Neural crest cell (in vitro differentiated cells): ENCODE measurements around the gene KDM4C. TPM values are rescaled to one million over a fixed set of nuclear protein-coding genes. Genes with fewer than 3 reads are reported as not detected.
"Not testable (repeated sequence)": the region's sequence is repeated elsewhere in the genome, so short reads cannot be mapped to it uniquely, and the experiment has no call there.

Experiments used
- DNase-seq: peaks from one replicate; pipeline ENCODE4 v3.0.0; 2021; ENCODE audit warnings: low read depth, mixed read lengths, low spot score
- H3K27ac Mint-ChIP-seq: one replicate; pipeline ENCODE4 v1.8.0; 2021; ENCODE audit warnings: mild to moderate bottlenecking, mixed read lengths; ENCODE audit not compliant: unreplicated experiment
- H3K27me3 Mint-ChIP-seq: 2 replicates; pipeline ENCODE4 v1.8.0; 2021; ENCODE audit warnings: low read depth, mild to moderate bottlenecking, mixed read lengths
- H3K36me3 Mint-ChIP-seq: 2 replicates; pipeline ENCODE4 v1.8.0; 2021; ENCODE audit warnings: low read depth, mild to moderate bottlenecking, mixed read lengths
- H3K4me1 Mint-ChIP-seq: 2 replicates; pipeline ENCODE4 v1.8.0; 2021; ENCODE audit warnings: mixed read lengths
- H3K4me3 Mint-ChIP-seq: one replicate; pipeline ENCODE4 v1.8.0; 2021; ENCODE audit warnings: mild to moderate bottlenecking, mixed read lengths
- H3K9me3 Mint-ChIP-seq: 2 replicates; pipeline ENCODE4 v1.8.0; 2021; ENCODE audit warnings: mixed read lengths
- CTCF ChIP-seq: fragments of 200-600 bp; sonication (generic); conservative IDR thresholded peaks from 2 replicates; pipeline ENCODE4 v1.5.0; 2021; ENCODE audit warnings: antibody characterized with exemption, mild to moderate bottlenecking
- total RNA-seq: library from RNA; stranded (reverse); gene quantifications from 2 replicates; pipeline ENCODE4 v1.2.1, GENCODE V29; 2021

Gene KDM4C
- total RNA-seq, 1 donor from 2014 or later = 11.2 TPM

DNA sequence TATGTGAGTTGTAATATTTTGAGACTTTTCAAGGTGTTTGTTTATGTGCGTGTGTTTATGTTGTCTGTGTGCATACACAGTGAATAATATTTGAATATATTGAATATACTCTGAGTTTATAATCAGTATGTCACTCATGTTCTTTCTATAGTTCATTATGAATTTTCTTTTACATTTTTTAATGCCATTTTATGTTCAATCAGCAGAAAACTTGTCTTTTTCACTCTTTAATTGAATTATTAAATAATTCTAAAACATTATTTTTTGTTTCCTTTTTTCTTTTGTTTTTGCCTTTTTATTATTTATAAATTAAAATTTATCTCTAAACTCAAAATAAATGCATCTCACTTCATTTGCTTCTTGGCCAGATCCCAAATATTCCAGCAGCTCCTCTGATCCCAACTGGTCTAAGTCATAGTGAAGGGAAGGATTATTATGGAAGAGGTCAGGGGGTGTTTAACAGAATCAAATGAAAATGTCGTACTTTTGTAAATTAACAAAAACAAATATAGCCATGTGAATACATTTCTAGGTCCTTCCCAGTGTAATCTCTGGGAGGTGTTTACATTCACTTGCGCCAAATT, 188.9 kb downstream of the KDM4C start:
- no peak for TF ChIP-seq CTCF
- Mint-ChIP-seq H3K4me3 (no peak overlapping the region), H3K27ac (no peak overlapping the region), H3K36me3 (peaks cover 8% of the 10 kb centered on the region), H3K9me3 (peaks cover 6% of the 10 kb centered on the region), H3K27me3 (no peaks in the 10 kb centered on the region), H3K4me1 (peaks cover 16% of the 10 kb centered on the region)
- no peak for DNase-seq

DNA sequence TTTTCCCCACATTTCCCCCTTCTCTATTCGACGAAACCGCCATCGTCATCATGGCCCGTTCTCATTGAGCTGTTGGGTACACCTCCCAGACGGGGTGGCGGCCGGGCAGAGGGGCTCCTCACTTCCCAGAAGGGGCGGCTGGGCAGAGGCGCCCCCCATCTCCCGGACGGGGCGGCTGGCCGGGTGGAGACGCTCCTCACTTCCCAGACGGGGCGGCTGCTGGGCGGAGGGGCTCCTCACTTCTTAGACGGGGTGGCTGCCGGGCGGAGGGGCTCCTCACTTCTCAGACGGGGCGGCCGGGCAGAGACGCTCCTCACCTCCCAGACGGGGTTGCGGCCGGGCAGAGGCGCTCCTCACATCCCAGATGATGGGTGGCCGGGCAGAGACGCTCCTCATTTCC, 191.1 kb downstream of the KDM4C start:
- H3K36me3 Mint-ChIP-seq, H3K27ac Mint-ChIP-seq, DNase-seq, H3K27me3 Mint-ChIP-seq, H3K9me3 Mint-ChIP-seq, H3K4me3 Mint-ChIP-seq: not testable (repeated sequence)
- H3K4me1 Mint-ChIP-seq = peaks cover 15% of the 10 kb centered on the region

DNA sequence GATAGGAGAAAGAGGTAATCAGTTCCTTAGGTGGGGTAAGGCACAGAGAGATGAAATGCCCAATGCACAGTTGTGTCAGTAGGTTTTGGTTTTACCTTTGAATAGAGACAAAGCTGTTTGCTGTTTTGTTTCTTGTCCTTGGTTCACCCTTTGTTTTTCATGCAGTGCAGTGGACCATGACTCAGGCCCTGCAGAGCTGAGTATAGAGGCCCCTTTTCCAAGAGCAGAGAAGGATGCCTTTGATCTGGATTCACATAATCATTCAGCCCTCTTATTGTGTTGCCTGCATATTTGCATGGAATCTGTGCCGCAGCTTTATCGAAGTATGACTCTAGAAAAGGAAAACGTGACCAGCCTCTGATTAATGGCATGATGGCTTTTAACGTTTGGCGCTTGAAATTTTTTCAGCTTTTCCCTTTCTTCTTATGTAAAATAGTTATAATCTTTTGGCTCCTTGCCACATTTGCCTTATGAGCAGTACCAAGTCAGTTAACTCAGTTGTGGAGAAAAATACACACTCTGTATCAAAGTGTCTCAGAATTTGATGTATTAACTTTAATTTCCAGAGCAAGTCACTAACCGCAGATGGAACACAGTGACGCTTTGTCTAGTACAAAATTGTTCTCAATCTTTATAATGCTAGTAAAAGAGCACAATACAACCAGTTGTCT, 197.6 kb downstream of the KDM4C start:
- H3K4me1 Mint-ChIP-seq = peaks cover 38% of the 10 kb centered on the region
- H3K9me3 Mint-ChIP-seq = no peaks in the 10 kb centered on the region
- H3K4me3 Mint-ChIP-seq = peak overlapping the region; percentile 21
- TF ChIP-seq CTCF = no peak
- H3K27ac Mint-ChIP-seq = peak overlapping the region; percentile 79
- no peaks in the 10 kb centered on the region for H3K36me3 Mint-ChIP-seq
- no peaks in the 10 kb centered on the region for H3K27me3 Mint-ChIP-seq
- no peak for DNase-seq

- DNase-seq = no peak
- Mint-ChIP-seq H3K4me3 (no peak overlapping the region), H3K27ac (no peak overlapping the region), H3K9me3 (no peaks in the 10 kb centered on the region), H3K36me3 (no peaks in the 10 kb centered on the region), H3K27me3 (no peaks in the 10 kb centered on the region), H3K4me1 (peaks cover 42% of the 10 kb centered on the region)
- TF ChIP-seq CTCF = no peak
Measured at GRCh38 chr9:6956879-6957278, 199.1 kb downstream of the KDM4C start.

DNA sequence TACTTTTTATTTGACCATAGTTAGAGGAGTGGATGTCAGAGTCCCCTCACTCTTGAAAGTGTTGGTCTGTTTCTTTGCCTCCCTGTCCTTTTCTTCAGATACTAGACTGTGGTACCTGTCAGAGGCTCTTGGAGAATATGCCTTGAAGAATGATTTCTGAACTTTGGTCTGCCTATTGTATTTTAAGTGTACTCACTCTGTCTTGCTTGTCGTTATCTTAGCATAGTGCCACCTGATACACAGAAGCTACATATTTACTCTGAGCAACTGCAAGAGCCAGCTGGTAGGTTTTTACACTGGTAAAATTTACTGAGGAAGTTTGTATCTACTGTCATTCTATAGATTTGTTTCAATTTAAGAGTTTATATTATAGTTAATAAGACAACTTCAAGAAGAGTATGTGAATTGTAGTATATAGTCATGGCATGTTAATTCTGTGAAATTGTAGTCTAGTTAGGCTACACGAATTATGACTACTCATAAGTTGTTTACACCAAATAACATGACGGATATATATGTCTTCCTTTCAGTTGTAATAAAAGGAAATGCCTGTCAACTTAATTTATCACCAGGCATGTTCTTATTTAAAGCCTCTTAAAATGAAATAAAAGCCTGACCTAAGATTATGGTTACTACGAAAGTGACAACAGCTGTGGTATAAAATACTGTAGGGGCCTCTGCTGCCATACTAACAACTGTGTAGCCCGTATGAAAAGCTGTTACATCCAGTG, 201.7 kb downstream of the KDM4C start:
- TF ChIP-seq CTCF = no peak
- H3K4me1 Mint-ChIP-seq = peaks cover 36% of the 10 kb centered on the region
- no peaks in the 10 kb centered on the region for H3K27me3 Mint-ChIP-seq
- H3K4me3 Mint-ChIP-seq = no peak overlapping the region
- H3K9me3 Mint-ChIP-seq = no peaks in the 10 kb centered on the region
- no peak overlapping the region for H3K27ac Mint-ChIP-seq
- DNase-seq = no peak
- H3K36me3 Mint-ChIP-seq = no peaks in the 10 kb centered on the region

DNA sequence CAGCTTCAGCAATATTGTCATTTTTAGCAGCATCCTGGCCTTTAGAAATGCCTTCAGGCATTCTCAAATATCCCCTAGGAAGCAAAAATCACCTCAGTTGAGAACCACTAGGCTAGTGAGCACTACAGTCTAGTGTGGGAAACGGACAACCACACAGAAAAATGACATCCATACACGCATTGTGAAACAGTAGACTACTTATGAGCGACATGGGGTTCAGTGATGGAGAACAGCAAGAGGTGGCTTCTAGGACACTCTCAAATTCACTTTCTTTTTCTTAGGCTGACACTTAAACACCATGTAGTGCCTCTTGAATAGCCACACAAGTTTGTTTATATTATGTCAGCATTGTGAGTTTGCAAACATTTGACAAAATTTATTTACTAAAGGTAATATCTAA, 203.0 kb downstream of the KDM4C start:
- Mint-ChIP-seq H3K27me3 (no peaks in the 10 kb centered on the region), H3K27ac (no peak overlapping the region), H3K9me3 (no peaks in the 10 kb centered on the region), H3K36me3 (no peaks in the 10 kb centered on the region), H3K4me3 (no peak overlapping the region), H3K4me1 (peaks cover 23% of the 10 kb centered on the region)
- no peak for TF ChIP-seq CTCF
- DNase-seq = no peak
